HG02571 (cell line): ENCODE data around the gene ADAM10.

Source experiments
- ATAC-seq: cut with Tn5 transposase; IDR thresholded peaks from one replicate; pipeline ENCODE4 v1.9.1; 2021; ENCODE audit warnings: mild to moderate bottlenecking, moderate library complexity; ENCODE audit not compliant: unreplicated experiment

Gene ADAM10

DNA sequence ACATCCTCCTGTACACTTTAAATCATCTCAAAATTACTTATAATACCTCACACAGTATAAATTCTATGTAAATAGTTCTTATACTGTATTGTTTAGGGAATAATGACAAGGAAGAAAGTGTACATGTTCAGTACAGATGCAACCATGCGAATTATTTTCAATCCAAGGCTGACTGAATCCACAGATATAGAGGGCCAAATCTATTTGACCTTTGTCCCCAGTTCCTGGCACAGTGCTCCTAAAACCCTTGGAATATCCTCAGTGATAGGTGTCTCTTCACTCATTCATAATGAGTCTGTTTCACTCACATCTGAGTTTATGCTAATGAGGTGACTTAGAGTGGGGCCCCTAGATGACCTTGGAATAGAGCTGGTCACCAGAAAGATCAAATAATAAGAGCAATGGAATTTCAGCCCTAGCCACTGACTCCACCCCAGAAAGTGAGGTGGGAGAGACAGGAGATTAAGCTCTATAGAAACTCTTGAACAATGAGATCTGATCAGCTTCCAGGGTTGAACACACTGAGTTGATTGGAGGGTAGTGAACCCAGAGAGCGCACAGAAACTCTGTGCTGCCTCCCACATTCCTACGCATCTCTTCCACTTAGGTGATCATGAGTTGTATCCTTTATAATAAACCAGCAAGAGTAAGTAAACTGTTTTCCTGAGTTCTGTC is 65.3 kb downstream of the ADAM10 start:
- ATAC-seq: no peak

DNA sequence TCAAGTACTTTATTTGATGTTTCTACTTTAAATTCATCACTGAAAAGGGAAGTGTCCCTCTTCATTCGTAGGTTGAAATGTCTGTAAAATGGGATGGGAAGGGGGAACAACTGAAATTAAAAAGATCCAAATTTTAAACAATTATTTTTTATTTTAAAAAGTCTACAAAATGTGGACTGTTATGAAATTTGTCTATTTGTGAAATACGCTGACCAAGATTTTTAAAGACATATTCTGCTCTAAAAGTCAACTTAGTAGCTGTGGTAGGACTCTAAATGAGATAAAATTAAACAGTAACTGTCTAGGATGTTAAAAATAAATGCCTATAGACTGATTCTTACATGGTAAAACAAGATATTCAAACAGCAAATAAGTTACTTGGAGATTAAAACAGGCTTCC is 67.3 kb downstream of the ADAM10 start:
- ATAC-seq: no peak

DNA sequence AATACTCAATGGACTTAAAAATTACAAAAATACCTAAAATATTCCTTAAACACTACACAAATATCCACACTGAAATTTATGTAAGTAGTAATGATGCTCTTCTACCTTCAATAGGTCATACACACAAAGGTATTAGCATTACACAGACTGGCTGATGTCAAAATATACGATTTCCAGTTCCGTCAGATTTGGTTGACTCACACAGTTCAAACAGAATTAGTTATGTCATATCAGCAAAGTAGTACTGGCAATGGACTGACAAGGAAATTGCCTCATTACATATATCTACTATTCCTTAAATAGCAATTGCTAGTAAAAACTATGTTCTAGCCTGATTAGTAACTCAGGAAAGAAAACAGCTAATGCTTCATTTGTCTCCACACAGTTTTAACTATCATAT is 70.8 kb downstream of the ADAM10 start:
- ATAC-seq: no peak

DNA sequence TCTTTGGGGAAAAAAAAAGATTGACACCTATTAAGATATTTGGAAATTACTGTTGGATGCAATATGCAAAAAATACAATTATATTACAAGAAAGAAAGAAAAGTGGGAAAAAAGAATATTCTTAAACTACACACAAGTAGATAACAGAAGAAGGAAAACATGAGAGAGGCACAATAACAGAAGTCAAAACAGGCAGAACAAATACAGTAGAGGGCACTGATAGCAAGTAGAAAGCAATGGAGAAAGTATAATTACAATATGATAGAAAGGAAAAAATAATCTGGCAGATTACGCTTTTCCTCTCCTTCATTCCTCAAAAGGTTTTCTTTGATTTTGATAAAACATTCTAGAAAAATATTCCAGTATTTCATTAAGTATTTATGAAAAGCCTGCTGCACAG is 72.1 kb downstream of the ADAM10 start:
- ATAC-seq: no peak

DNA sequence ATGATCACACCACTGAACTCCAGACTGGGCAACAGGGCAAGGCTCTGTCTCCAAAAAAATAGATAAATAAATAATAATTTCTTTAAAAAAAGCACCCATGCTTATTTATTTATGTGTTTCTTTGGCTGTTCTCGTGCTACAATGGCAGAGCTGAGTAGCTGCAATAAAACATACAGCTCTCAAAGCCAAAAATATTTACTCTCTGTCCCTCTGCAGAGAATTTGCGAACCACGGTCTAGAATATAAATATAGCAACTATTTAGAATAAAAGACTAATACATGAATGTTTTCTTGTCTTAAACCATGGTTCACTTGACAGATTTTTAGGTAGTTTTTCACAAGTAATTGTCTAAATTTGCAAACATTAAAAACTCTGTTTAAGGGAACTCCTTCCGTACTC is 72.7 kb downstream of the ADAM10 start:
- no peak for ATAC-seq

DNA sequence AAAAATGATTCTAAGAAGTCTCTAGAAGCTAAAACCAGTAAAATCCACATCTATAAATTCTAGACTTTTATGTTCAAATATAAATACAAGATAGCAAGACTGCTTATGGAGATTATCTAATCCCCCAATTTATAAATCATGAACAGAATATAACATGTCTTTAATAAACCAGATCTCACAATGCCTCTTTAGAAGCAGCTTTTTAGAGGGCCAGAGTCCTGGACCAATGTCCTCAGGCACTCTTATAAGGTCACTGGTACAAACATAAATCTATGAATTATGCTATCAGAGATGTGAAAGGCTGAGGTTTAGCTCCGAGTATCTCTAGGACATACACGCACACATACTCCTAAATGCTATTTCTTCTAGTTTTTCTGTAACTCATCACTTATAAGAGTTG is 78.3 kb downstream of the ADAM10 start:
- ATAC-seq: no peak

DNA sequence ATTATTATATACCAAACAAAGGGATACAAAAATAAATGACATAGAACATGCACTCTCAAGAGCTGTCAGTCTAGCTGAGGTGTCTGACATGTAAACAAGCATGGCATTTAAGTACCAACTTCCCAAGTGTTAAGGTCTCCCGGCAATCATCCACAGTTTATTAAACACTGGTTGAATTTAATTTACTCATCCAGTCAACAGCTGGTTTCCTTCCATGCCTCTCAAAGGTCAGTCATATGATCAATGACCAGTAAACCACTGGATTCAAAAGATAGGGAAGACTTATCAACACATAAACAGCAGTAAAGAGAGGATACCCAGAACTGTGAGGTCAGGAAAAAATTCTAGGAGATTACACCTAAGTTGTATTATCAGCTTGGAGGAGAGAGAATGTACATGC is 80.4 kb downstream of the ADAM10 start:
- no peak for ATAC-seq

DNA sequence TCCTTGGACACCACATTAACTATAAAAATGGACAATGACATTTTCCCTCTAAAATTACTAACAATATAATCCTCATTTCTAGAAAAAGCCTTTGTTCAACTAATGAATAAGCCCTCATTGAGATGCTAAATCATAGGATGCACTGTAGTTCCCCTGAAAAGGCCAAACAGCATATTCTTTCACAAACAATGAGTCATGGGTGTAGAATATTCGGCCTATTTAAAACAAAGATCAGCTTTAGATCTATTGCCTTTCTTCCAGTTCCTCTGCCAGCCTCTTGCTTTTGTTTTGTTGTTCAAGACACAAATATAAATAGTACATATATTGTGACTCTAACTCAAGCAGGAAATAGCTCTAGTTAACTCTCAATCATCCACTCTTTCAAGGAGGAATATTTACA is 82.5 kb downstream of the ADAM10 start:
- ATAC-seq: no peak

DNA sequence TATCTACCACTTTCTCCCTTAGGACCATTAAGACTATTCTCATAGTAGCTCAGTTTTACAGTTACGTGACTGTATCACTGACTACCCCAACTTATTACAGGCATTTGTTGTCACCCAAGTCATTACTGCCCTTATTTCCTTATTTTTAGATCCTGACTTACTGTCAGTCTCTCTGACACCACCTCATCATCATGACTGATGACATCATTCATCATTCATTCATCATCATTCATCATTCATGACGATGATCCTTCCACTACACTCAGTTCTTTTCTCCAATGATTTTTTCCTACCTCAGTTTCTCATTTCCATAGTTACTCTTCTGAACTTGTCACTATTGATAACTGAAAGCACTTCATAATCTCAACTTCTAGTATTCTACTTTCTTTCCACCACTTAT is 83.8 kb downstream of the ADAM10 start:
- no peak for ATAC-seq

DNA sequence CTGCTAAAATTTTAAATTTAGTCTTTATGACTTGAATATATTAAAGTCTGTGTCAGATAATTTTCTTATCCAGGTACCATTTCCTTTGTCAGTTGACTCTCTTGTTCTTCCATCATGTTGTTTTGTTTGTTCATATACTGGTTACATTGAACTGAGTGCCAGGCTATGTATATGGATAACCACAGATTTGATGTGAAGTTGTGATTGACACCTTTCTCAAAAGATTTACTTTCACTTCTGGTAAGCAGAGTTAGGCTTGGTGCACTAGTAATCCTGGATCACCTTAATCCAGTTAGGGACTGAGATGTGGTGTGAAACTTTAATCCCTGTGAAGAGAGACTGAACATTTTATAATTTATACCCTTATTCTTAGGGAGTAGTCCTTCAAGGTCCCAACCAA is 99.4 kb downstream of the ADAM10 start:
- ATAC-seq: no peak

DNA sequence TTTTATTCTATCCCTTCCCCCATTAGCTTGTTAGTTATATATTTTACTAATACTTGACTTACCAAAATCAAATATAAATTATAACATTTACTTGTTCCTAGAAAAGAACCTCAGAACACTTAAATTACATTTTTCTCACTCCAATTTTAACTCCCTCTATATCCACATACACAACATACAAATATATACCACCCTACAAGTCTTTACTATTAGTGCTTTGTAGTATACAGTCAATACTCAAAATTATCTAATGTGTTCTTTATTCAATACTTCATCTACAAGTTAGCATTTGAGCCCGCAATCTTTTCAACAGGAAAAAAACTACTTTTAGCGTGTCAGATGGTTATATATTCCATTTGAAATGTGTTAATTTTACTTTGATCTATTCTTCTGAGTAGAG is 100.3 kb downstream of the ADAM10 start:
- ATAC-seq: no peak

DNA sequence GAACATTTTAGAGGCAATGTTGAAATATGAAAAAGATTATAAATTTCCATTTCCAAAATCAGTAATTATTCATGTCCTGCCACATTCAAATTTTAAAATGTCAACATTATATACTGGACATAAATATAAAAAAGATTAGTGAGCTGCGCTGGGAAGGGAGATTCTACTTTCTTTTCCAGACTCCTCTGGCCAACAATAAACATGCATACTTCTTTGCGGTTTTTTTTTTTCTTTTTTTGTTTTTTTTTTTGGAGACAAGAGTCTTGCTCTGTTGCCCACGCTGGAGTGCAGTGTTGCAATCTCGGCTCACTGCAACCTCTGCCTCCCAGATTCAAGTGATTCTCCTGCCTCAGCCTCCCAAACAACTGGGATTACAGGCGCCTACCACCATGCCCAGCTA is 105.5 kb downstream of the ADAM10 start:
- no peak for ATAC-seq

DNA sequence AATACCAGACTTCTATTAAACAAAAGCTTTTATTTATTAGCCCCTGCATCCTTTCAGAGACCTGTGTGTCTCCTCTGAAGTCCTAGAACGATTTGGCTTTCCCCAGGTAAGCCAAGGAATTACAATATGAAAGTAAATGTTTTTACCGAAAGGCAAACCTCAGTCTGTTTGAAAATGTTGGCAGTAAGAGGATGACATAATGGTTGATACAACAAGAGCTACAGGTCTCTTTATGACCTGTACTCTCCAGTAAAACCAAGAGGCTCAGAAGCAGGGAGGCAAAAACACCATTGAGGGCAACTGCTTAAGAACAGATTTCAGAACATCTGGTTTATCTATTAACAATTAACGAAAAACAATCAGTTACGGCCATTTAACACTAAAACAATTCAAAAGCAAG is 107.8 kb downstream of the ADAM10 start:
- no peak for ATAC-seq

DNA sequence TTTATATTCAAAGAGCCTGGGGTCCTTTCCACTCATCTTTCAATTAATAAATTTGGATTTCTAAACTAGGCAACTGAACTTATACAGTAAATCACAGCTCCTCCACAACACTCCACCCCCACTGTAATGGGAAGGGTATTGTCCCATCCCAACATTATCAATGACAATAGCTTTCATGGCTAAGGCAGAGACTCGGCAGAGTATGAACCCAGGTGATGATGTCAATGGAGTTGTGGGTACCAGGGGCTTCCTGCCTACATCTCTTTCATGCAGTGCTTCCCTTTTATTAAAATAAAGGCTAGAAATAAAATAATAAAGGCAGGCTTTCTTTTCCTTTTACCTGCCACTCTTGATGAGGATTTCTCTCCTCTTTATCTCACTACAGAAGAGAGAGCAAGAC is 109.5 kb downstream of the ADAM10 start:
- no peak for ATAC-seq

DNA sequence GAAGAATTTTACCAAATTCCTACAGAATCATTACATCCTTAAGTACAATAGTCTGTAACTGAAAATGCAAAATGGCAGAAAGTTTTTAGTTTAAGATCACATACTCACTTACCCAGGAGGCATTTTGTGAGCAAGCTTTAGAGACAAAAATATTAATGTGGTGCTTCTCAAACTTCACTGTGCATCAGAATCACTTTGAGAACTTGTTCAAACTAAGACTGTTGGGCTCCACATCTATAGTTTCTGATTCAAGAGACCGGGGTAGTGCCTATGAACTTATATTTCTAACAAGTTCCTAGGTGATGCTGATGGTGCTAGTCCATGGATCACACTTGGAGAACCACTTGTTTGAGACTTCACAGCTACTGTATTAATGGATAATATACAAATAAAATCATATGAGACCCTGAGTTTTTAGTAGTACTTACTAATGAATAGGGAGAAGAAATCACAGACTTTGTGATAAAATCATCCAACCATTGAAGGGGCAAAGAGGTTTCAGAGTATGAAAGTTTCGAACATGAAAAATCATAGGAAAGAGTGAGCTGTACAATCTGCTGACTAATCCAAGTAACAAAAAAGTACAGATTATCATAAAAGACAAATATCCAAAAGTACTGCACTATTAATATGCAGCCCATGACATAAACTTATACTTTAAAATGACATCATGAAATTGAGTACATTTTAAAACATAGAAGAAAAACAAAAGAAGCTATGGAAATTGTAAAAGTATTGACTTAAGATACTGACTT is 110.3 kb downstream of the ADAM10 start:
- ATAC-seq: no peak

DNA sequence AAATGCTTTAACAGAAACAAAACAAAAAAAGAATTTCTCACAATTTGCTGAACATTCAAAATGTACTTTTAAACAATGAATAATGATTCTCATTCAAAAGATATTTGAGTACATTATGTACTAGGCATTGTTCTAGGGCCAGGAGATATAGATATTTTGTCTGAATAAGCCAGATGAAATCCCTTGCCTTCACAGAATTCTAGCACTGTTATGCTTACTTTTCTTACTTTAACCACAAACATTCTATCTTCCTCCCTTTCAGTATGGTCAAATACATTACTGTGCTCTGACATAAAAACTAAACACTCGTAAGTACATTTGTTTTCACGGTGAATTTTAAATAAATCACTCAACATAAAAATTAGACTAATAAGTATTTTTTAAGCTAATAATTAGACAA is 116.7 kb downstream of the ADAM10 start:
- no peak for ATAC-seq

DNA sequence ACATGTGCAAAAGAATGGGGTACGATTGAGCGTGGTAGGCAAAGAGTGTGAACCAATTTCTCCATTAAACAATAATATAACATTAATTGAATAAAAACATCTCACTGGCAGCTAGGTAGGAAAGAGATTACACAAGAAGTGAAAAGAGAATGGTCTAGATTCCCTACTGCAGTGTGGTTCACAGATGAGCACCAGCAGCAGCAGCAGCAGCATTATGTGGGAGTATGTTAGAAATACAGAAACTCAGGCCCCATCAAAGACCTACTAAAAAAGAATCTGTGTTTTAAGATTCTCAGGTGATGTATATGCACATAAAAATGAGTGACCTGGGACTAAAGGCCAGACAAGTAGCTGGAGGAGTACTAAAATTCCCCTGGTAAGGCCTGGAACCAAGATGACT is 118.2 kb downstream of the ADAM10 start:
- ATAC-seq: no peak

DNA sequence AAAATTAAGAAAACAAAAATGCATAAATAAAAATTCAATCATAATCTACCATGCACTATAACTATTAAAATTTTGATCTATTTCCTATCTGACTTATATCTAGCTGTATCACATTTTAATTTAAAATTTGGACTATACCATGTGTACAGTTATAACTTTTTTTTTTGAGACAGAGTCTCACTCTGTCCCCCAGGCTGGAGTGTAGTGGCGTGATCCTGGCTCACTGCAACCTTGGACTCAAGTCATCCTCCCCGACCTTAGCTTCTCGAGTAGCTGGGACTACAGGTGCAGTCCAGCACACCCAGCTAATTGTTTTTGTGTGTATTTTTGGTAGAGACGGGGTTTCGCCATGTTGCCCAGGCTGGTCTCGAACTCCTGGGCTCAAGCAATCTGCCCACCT is 119.9 kb downstream of the ADAM10 start:
- no peak for ATAC-seq

DNA sequence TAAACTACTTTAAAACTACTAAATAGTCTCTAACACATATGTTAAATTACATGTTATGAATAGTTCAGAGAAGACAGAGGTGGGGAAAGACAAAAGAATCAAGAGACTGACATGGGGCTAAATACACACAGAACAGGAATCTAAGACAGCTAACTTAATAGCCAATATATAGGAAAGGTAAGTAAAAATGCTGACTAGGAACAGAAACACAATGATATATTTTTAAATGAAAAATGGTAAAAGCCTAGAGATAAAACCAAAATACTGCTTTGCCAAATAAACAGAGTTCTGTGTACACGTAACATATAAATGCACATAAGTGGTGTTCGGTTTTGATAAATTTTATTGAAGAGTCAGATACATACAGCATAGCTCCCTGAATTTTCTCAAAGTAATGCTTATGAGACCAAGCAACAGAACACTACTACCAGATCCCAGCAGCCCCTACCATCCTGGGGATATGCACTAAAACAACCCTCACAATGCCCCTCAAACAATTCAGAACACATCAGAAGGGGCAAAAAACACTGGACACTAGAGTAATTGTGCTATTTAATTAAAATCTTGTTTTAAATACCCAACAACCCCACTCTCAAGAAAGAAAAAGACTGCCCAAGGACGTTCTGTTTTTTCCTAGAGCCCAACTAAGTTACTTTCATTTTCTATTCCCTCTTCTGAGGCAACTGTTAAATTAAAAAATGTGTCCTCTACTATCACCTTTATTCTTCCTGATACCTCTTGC is 121.1 kb downstream of the ADAM10 start:
- no peak for ATAC-seq

DNA sequence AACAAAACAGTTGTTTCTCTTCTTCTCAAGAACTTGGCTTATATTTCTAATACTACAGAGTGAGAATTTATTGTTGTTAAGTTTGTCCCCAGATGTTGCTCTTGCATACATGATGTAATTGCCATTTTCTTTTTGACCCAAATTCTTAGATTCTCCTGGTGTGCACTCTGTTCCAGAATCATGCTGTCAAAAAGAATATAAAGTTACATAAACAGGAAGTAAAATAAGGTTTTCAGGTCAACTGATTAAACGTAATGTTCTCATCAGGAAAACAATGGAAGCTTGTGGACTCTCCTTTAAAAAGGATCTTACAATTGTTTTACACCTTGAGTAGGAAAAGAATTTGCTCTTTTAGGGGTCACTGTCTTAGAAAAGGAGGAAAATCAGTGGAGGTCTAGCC is 121.8 kb downstream of the ADAM10 start:
- no peak for ATAC-seq

DNA sequence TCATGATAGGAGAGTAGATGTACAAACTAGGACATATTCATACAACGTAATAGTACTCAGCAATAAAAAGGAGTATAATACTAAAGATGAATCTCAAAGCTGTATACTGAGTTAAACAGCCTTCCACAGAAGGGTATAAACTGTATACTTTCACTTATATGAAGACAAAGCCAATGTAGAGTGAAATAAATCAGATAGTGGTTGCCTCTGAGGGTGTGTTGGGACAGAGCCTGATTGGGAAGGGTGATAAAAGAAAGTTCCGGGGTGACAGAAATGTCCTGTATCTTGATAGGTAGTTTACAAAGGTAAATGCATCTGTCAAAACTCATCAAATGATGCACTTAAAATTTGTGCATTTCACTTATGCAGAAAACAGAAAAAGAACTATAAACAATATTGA is 122.5 kb downstream of the ADAM10 start:
- no peak for ATAC-seq

DNA sequence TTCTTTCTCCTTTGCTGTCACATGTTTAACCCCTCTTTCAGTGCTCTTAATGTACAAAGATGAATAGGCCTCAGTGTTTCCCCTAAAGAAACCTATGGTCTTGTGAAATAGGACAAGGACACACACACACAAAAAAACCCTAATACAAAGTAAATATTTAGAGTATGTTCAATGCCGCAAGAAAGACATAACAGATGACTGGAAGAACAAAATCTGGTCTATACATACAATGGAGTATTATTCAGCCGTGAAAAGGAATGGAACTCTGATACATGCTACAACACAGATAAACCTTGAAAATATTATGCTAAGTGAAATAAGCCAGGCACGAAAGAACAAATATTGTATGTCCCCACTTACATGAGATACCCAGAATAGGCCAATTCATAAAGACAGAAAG is 123.1 kb downstream of the ADAM10 start:
- no peak for ATAC-seq
